ENCODE measurements around the gene HSD17B12. TPM values are rescaled to one million over a fixed set of nuclear protein-coding genes. Genes with fewer than 3 reads are reported as not detected.

Gene HSD17B12
- total RNA-seq, 1 donor = 122 TPM

DNA sequence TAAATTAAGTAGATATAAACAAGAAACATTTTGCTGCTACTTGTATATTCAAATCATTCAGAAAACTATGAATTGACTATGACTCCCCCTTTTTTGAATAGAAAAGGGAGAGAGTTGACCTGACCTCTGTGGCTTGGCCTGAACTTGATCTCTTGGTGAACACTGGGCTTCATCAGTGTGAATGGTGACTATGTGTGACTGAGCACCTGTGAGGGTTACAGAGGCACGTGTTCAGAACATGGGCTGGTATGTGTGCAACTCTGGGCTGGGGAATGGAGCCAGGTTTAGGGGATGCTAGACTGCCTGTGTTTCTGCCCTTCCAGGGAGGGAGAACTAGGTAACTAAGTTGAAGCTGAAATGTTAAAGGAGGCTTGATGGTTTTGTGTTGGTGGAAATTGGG lies 29.2 kb downstream of the HSD17B12 start:
- Histone ChIP-seq H4K20me1 (ENCODE audit: insufficient read depth, low read length) (peaks cover 10% of the 10 kb centered on the region), H3K27me3 (ENCODE audit: insufficient read depth, low read length) (no peaks in the 10 kb centered on the region), H3K9me3 (ENCODE audit: low read depth, low read length) (no peaks in the 10 kb centered on the region), H3K4me1 (ENCODE audit: insufficient read depth, low read length) (no peaks in the 10 kb centered on the region), H3K4me2 (ENCODE audit: insufficient read depth, low read length) (no peak overlapping the region), H3K79me2 (ENCODE audit: insufficient read depth, low read length) (peaks cover 37% of the 10 kb centered on the region), H3K36me3 (ENCODE audit: insufficient read depth, low read length) (no peaks in the 10 kb centered on the region), H3K4me3 (ENCODE audit: insufficient read depth, low read length) (no peak overlapping the region), H2AFZ (ENCODE audit: low read length) (no peak overlapping the region), H3K27ac (ENCODE audit: low read depth, low read length) (no peak overlapping the region)
- no peak for DNase-seq (ENCODE audit: insufficient read length, low spot score, missing footprints)
- no peak for TF ChIP-seq CTCF (IDR thresholded peaks at IDR 0.05; ENCODE audit: extremely low read depth, low read depth, low read length)

- H3K4me3 ChIP-seq (ENCODE audit: insufficient read depth, low read length) = no peak overlapping the region
- DNase-seq (ENCODE audit: insufficient read length, low spot score, missing footprints) = no peak
- TF ChIP-seq CTCF (IDR thresholded peaks at IDR 0.05; ENCODE audit: extremely low read depth, low read depth, low read length) = no peak
Measured at GRCh38 chr11:43712676-43713075, 32.1 kb downstream of the HSD17B12 start.

DNA sequence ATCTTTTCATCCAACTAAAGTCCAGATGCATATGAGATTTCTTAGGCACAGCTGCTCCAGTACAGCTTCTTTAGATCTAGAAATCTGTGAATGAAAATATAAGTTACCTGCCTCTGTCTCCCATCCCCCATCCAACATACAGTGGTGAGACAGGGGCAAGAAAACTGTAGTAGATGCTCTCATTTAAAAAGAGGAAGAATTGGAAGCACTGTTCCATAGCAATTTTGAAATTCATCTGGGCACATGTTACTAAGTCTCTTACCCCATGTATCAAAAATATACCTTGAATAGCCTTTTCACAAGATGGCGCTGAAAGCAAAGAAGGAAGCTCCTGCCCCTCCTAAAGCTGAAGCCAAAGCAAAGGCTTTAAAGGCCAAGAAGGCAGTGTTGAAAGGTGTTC lies 37.8 kb downstream of the HSD17B12 start:
- peaks cover 3% of the 10 kb centered on the region for H3K36me3 ChIP-seq (ENCODE audit: insufficient read depth, low read length)
- H3K79me2 ChIP-seq (ENCODE audit: insufficient read depth, low read length) = peaks cover 45% of the 10 kb centered on the region
- no peak for DNase-seq (ENCODE audit: insufficient read length, low spot score, missing footprints)
- H3K4me3 ChIP-seq (ENCODE audit: insufficient read depth, low read length) = no peak overlapping the region
- H4K20me1 ChIP-seq (ENCODE audit: insufficient read depth, low read length) = peaks cover 13% of the 10 kb centered on the region
- H3K27me3 ChIP-seq (ENCODE audit: insufficient read depth, low read length) = no peaks in the 10 kb centered on the region
- H3K4me2 ChIP-seq (ENCODE audit: insufficient read depth, low read length) = no peak overlapping the region
- no peak overlapping the region for H3K27ac ChIP-seq (ENCODE audit: low read depth, low read length)
- no peaks in the 10 kb centered on the region for H3K4me1 ChIP-seq (ENCODE audit: insufficient read depth, low read length)
- H3K9me3 ChIP-seq (ENCODE audit: low read depth, low read length) = no peaks in the 10 kb centered on the region
- TF ChIP-seq CTCF (IDR thresholded peaks at IDR 0.05; ENCODE audit: extremely low read depth, low read depth, low read length) = no peak
- no peak overlapping the region for H2AFZ ChIP-seq (ENCODE audit: low read length)

More at GRCh38 chr11:43712676-43713075, 32.1 kb downstream of the HSD17B12 start:
- Histone ChIP-seq H3K36me3 (ENCODE audit: insufficient read depth, low read length) (no peaks in the 10 kb centered on the region), H3K4me2 (ENCODE audit: insufficient read depth, low read length) (no peak overlapping the region), H4K20me1 (ENCODE audit: insufficient read depth, low read length) (peaks cover 11% of the 10 kb centered on the region), H3K9me3 (ENCODE audit: low read depth, low read length) (no peaks in the 10 kb centered on the region), H2AFZ (ENCODE audit: low read length) (no peak overlapping the region), H3K4me1 (ENCODE audit: insufficient read depth, low read length) (no peaks in the 10 kb centered on the region), H3K27ac (ENCODE audit: low read depth, low read length) (no peak overlapping the region), H3K27me3 (ENCODE audit: insufficient read depth, low read length) (no peaks in the 10 kb centered on the region), H3K79me2 (ENCODE audit: insufficient read depth, low read length) (peaks cover 33% of the 10 kb centered on the region)

DNA sequence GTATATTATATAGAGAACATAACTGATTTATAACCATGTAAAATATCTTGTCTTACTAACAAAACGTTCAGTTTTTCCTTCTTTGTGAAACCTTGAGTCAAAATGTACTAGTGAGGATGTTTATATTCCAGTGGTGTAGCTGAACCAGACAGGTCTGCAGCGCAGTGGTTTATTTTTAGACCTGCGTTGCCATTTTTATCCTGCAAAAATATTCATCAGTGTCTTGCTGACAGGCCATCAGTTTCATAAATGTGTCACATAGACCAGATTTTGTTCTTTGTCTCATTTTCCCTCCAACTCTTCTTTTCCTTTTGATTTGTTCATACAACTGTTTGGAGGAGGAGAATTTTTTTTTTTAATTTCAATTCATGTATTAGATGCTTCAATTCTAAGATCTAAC lies 43.1 kb downstream of the HSD17B12 start:
- H2AFZ ChIP-seq (ENCODE audit: low read length) = no peak overlapping the region
- no peak for TF ChIP-seq CTCF (IDR thresholded peaks at IDR 0.05; ENCODE audit: extremely low read depth, low read depth, low read length)
- H4K20me1 ChIP-seq (ENCODE audit: insufficient read depth, low read length) = peaks cover 4% of the 10 kb centered on the region
- H3K9me3 ChIP-seq (ENCODE audit: low read depth, low read length) = no peaks in the 10 kb centered on the region
- DNase-seq (ENCODE audit: insufficient read length, low spot score, missing footprints) = no peak
- H3K27ac ChIP-seq (ENCODE audit: low read depth, low read length) = no peak overlapping the region
- H3K4me3 ChIP-seq (ENCODE audit: insufficient read depth, low read length) = no peak overlapping the region
- no peak overlapping the region for H3K4me2 ChIP-seq (ENCODE audit: insufficient read depth, low read length)
- H3K79me2 ChIP-seq (ENCODE audit: insufficient read depth, low read length) = peaks cover 42% of the 10 kb centered on the region
- H3K27me3 ChIP-seq (ENCODE audit: insufficient read depth, low read length) = no peaks in the 10 kb centered on the region
- no peaks in the 10 kb centered on the region for H3K4me1 ChIP-seq (ENCODE audit: insufficient read depth, low read length)
- H3K36me3 ChIP-seq (ENCODE audit: insufficient read depth, low read length) = peaks cover 6% of the 10 kb centered on the region

Data from osteoblast (primary cell).